ENCODE measurements around the gene HPCA. TPM values are rescaled to one million over a fixed set of nuclear protein-coding genes. Genes with fewer than 3 reads are reported as not detected.

HPCA gene
- total and polyA plus RNA-seq, 2 of the 13 experiments (the other 11 are each of a cell fraction or from before 2014, with no cell fraction given), result not detected

GRCh38 chr1:32886004-32886827, at the start of gene HPCA (continued):
- TF ChIP-seq ZNF639 (CRISPR knock-in tag; conservative IDR thresholded peaks at IDR 0.05) (peak; percentile 95), ZNF136 (CRISPR knock-in tag; IDR thresholded peaks at IDR 0.05; ENCODE audit: low read depth) (peak; percentile 94), CERS6 (CRISPR knock-in tag; IDR thresholded peaks at IDR 0.05) (0 out of 2 replicates have a peak, but pooled peaks have one; percentile 62), ZBTB49 (CRISPR knock-in tag; IDR thresholded peaks at IDR 0.05; ENCODE audit: borderline replicate concordance) (peak; percentile 98), ZNF317 (CRISPR knock-in tag; IDR thresholded peaks at IDR 0.05) (peak; percentile 93), ARHGAP35 (CRISPR knock-in tag; IDR thresholded peaks at IDR 0.05; ENCODE audit: borderline replicate concordance) (peak; percentile 98), GPBP1L1 (CRISPR knock-in tag; IDR thresholded peaks at IDR 0.05) (no peak), ZNF354B (CRISPR knock-in tag; IDR thresholded peaks at IDR 0.05) (peak; percentile 81; the same call in 1 of the 2 replicates), ZFP1 (CRISPR knock-in tag; IDR thresholded peaks at IDR 0.05) (peak; percentile 68; the same call in 1 of the 2 replicates), IKZF4 (CRISPR knock-in tag; IDR thresholded peaks at IDR 0.05; ENCODE audit: borderline replicate concordance, low read depth, not compliant biosample characterization) (peak; percentile 99), NFYC (CRISPR knock-in tag; IDR thresholded peaks at IDR 0.05) (peak; percentile 56), ZFY (CRISPR knock-in tag; IDR thresholded peaks at IDR 0.05) (peak; percentile 48; the same call in 1 of the 2 replicates), ZNF879 (CRISPR knock-in tag; IDR thresholded peaks at IDR 0.05) (peak; percentile 98), ATF3 (CRISPR knock-in tag; IDR thresholded peaks at IDR 0.05) (peak; percentile 87), ZNF678 (CRISPR knock-in tag; IDR thresholded peaks at IDR 0.05) (peak; percentile 94; the same call in 1 of the 2 replicates), BRCA1 (CRISPR knock-in tag; IDR thresholded peaks at IDR 0.05) (peak; percentile 95), ZNF274 (CRISPR knock-in tag; IDR thresholded peaks at IDR 0.05) (peak; percentile 99), SMAD1 (CRISPR knock-in tag; IDR thresholded peaks at IDR 0.05; ENCODE audit: borderline replicate concordance, low read depth) (no peak)
